Fibroblast of mammary gland (primary cell): ENCODE measurements around the gene EFNA4.

ENCODE experiments used
- DNase-seq: peaks from one replicate; pipeline ENCODE4 v3.0.0-alpha.2; 2010; ENCODE audit warnings: low read depth
- H3K4me3 ChIP-seq: 2 replicates; pipeline ENCODE4 v1.5.1; 2011; ENCODE audit warnings: low read depth, mild to moderate bottlenecking, low read length, moderate library complexity; ENCODE audit not compliant: control insufficient read depth
- TF ChIP-seq, protein P1 (sequence below): conservative IDR thresholded peaks from 2 replicates; pipeline ENCODE4 v1.5.1; 2011; ENCODE audit warnings: low read depth, low read length, inconsistent platforms; ENCODE audit not compliant: control insufficient read depth, insufficient read depth

EFNA4 gene

DNA sequence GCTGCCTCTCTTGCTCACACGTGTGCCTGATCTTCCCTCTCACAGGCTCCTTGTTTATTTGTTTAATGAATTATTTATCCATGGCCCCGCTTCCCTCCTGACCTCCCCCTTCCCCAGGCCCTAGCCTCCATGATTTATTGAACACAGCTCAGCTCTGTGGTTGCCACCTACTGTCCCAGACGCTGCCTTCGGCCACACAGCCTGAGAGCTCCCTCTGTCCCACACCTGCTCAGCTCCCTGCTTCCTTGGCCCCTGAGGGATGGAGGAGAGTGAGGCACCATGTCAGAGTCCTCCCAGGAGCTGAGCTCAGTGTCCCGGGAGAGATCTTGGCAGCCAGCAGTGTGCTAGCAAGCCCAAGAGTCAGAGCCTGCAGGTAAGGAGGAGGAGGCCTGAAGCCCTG, 12.0 kb downstream of the EFNA4 start:
- no peak overlapping the region for H3K4me3 ChIP-seq
- DNase-seq = no peak
- TF ChIP-seq, protein P1, sequence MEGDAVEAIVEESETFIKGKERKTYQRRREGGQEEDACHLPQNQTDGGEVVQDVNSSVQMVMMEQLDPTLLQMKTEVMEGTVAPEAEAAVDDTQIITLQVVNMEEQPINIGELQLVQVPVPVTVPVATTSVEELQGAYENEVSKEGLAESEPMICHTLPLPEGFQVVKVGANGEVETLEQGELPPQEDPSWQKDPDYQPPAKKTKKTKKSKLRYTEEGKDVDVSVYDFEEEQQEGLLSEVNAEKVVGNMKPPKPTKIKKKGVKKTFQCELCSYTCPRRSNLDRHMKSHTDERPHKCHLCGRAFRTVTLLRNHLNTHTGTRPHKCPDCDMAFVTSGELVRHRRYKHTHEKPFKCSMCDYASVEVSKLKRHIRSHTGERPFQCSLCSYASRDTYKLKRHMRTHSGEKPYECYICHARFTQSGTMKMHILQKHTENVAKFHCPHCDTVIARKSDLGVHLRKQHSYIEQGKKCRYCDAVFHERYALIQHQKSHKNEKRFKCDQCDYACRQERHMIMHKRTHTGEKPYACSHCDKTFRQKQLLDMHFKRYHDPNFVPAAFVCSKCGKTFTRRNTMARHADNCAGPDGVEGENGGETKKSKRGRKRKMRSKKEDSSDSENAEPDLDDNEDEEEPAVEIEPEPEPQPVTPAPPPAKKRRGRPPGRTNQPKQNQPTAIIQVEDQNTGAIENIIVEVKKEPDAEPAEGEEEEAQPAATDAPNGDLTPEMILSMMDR = no peak

DNA sequence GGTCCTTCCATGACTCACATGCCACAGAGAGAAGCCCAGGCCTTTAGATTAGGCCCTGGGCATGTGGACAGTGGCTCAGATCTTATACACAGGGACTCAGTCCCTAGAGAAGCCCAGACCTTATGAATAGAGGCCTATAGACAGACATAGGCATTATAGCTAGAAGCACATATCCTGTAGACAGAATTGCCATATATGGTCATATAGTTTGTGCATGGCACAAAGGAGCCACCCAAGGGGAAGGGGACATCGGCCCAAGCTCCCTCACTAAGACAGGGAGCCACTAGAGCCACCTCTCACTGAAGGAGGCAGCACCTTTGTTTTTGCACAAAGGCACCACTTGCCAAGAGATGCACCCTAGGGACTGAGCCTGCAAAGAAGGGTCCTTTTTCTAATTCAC, 12.8 kb downstream of the EFNA4 start:
- H3K4me3 ChIP-seq = no peak overlapping the region
- no peak for DNase-seq
- TF ChIP-seq, protein P1 = no peak

DNA sequence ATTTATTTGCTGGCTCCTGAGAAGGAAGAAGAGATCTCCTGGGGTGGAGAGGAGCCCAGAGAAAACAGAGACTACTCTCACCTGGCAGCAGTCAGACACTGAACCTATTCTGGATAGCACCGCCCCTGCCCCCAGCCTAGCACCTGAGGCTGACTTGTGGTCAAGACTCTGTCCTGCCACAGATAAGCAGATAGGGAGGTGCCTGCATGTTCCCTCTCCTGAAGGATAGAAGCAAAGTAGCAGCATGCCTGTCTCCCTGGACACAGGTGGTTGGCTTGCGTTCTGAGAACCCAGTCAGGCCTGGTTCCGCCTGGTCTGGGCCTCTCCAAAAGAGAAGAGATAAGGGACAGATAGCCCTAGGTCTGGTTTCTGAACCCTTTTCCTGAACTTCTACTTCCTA, 13.8 kb downstream of the EFNA4 start:
- H3K4me3 ChIP-seq = no peak overlapping the region
- no peak for DNase-seq
- TF ChIP-seq, protein P1 = no peak

DNA sequence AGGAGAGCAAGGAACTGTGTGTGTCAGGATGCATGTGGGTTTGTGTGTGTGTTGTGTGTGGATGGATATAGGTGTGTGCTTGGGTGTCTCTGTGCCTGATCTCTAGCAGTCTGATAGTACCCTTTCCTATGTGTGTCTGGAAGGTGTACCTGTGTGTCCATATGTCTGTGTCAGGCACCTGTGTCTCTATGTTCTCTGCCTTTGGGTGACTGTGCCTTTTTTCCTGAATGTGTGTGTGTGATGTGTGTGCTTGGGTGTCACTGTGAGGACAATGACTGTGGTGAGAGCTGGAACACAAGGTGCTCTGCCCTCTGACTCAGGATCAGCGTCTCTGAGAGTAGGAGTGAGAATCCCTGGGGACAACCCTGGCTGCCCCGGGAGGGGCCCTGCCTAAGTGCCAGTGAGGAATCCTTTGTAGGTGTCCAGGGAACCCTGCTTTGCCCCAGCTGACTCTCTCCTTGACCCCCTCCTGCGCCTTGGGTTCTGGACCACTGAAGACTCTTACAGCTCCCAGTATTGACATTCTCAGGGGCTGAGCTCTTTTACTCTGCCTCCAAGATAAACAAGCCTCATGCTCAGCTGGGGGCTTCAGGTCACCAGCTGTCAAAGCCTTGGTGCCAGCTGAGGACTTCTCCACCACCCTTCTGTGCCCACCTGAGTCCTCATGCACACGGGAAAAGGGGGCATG, 14.4 kb downstream of the EFNA4 start:
- H3K4me3 ChIP-seq = no peak overlapping the region

DNA sequence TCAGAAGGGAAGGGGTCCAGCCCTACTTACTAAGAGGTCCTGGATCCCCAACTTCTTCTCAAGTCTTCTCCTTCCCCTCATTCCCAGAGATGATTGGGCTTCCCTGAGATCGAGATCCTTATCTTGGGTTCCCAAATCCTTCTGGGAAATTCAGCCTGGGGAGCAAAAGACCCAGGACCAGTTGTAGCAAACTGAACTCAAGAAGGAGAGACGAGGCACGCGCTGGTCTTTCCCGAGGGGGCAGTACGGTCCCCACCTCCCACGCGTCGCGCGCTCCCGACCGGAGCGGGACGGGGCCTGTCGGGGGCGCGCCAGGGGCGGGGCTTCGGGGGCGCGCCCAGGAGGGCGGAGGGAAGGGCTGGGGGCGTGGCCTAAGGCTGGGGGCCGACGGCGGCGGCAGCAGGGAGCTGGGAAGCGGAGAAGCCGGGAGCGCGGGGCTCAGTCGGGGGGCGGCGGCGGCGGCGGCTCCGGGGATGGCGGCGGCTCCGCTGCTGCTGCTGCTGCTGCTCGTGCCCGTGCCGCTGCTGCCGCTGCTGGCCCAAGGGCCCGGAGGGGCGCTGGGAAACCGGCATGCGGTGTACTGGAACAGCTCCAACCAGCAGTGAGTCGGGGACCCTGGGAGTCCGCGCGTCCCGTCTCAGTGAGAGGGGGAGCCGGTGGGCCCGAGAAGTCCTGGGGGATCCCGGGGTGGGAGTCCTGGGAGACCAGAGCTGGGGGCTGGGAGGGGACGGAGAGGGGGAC, 15.1 kb downstream of the EFNA4 start, which contains the start of gene EFNA3:
TSS of gene EFNA3 (plus strand) at position 369 of the 741 bp plus-strand sequence. CDS start at position 474, 105 bp downstream.
- peak; percentile 46 for DNase-seq
- peak within 1 kb of the TSS; percentile 21 for H3K4me3 ChIP-seq
- TF ChIP-seq, protein P1 = no peak

More for the DNA sequence above, 14.4 kb downstream of the EFNA4 start:
- peak; percentile 39 for DNase-seq
- TF ChIP-seq, protein P1 = no peak

DNA sequence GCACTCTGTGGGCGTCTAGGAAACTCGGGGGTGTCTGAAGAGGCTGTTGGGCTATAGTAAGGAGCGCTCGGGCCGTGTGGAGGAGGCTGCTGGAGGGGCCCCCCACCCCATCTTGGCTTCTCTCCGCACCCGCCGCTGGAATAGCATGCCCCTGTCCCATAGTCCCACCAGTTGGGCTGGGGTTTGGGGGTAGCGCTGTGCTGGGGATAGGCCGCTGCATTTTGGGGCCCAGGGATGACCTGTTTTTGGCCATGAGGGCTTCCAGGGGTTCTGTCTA, 15.6 kb downstream of the EFNA4 start:
- DNase-seq = no peak
- peak overlapping the region; percentile 21 for H3K4me3 ChIP-seq
- TF ChIP-seq, protein P1 = no peak
